NT2/D1 (cell line): Measurements from ENCODE around the gene DRGX.

ENCODE experiments used
- DNase-seq: peaks from one replicate; pipeline ENCODE4 v3.0.0-alpha.2; 2011; ENCODE audit warnings: low read depth, low spot score
- H3K27me3 ChIP-seq: 2 replicates; pipeline ENCODE4 v1.6.0; 2011; ENCODE audit warnings: mild to moderate bottlenecking; ENCODE audit not compliant: insufficient read length, insufficient read depth
- H3K36me3 ChIP-seq: 2 replicates; pipeline ENCODE4 v1.6.1; 2011; ENCODE audit warnings: mild to moderate bottlenecking, low read length, mixed read lengths; ENCODE audit not compliant: insufficient read depth, insufficient read length
- H3K4me1 ChIP-seq: 2 replicates; pipeline ENCODE4 v1.5.1; 2011; ENCODE audit not compliant: insufficient read depth, insufficient read length
- H3K4me3 ChIP-seq: 2 replicates; pipeline ENCODE4 v1.5.1; 2011; ENCODE audit warnings: low read depth; ENCODE audit not compliant: insufficient read length
- H3K9ac ChIP-seq: 2 replicates; pipeline ENCODE4 v1.6.0; 2011; ENCODE audit warnings: low read depth; ENCODE audit not compliant: insufficient read length
- H3K9me3 ChIP-seq: 2 replicates; pipeline ENCODE4 v1.5.1; 2011; ENCODE audit warnings: mild to moderate bottlenecking, low read length; ENCODE audit not compliant: insufficient read depth
- SUZ12 ChIP-seq: IDR thresholded peaks from 2 replicates; pipeline ENCODE4 v1.6.1; 2011; ENCODE audit not compliant: insufficient read length, insufficient read depth; ENCODE audit errors: extremely low read depth
- YY1 ChIP-seq: IDR thresholded peaks from 2 replicates; pipeline ENCODE4 v1.6.1; 2011; ENCODE audit not compliant: insufficient read length, insufficient read depth
- ZNF274 ChIP-seq: IDR thresholded peaks from 2 replicates; pipeline ENCODE4 v1.6.1; 2011; ENCODE audit warnings: mild to moderate bottlenecking, low read depth, low read length

DRGX gene

GRCh38 chr10:49414496-49414895, 18.6 kb upstream of the DRGX start:
- no peaks in the 10 kb centered on the region for H3K27me3 ChIP-seq
- H3K36me3 ChIP-seq = no peaks in the 10 kb centered on the region
- no peak overlapping the region for H3K9ac ChIP-seq
- DNase-seq = no peak
- TF ChIP-seq ZNF274 (no peak), YY1 (no peak), SUZ12 (no peak)
- no peaks in the 10 kb centered on the region for H3K4me1 ChIP-seq
- no peaks in the 10 kb centered on the region for H3K9me3 ChIP-seq
- H3K4me3 ChIP-seq = no peak overlapping the region

GRCh38 chr10:49412571-49412970, 16.7 kb upstream of the DRGX start:
- no peaks in the 10 kb centered on the region for H3K27me3 ChIP-seq
- no peak overlapping the region for H3K4me3 ChIP-seq
- H3K9ac ChIP-seq = no peak overlapping the region
- TF ChIP-seq SUZ12 (no peak), ZNF274 (no peak), YY1 (no peak)
- no peak for DNase-seq
- H3K9me3 ChIP-seq = no peaks in the 10 kb centered on the region
- peaks cover 3% of the 10 kb centered on the region for H3K4me1 ChIP-seq
- H3K36me3 ChIP-seq = no peaks in the 10 kb centered on the region

- Histone ChIP-seq H3K4me3 (no peak overlapping the region), H3K4me1 (peaks cover 5% of the 10 kb centered on the region), H3K9me3 (no peaks in the 10 kb centered on the region), H3K27me3 (no peaks in the 10 kb centered on the region), H3K9ac (no peak overlapping the region), H3K36me3 (no peaks in the 10 kb centered on the region)
- no peak for DNase-seq
- no peak for TF ChIP-seq SUZ12
- no peak for TF ChIP-seq ZNF274
- TF ChIP-seq YY1 = no peak
Observed at GRCh38 chr10:49410365-49411074, 14.6 kb upstream of the DRGX start.

DNA sequence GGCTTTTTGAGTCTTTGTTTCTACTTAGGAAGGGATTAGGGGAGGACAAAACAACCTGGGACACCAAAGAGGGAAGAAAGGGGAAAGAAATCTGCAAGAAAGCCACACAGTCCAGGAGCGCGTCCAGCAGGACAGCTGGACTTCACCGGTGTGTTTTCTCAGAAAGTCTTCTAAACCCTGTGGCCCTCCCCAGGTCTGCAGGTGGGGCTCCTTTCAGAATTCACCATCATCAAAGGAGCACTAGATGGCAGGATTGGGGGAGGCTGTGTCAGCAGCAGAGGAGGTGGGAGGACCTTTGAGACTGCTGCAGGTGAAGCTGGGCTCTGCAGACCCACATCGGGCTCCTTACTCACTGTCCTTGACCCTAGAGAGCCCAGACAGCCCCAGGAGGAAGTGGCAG, 13.9 kb upstream of the DRGX start:
- TF ChIP-seq ZNF274 = no peak
- no peak for TF ChIP-seq SUZ12
- no peak for TF ChIP-seq YY1
- Histone ChIP-seq H3K36me3 (no peaks in the 10 kb centered on the region), H3K27me3 (no peaks in the 10 kb centered on the region), H3K9me3 (no peaks in the 10 kb centered on the region), H3K4me3 (no peak overlapping the region), H3K9ac (no peak overlapping the region), H3K4me1 (peaks cover 5% of the 10 kb centered on the region)
- DNase-seq = no peak

GRCh38 chr10:49408519-49409306, 12.8 kb upstream of the DRGX start:
- Histone ChIP-seq H3K4me1 (peaks cover 5% of the 10 kb centered on the region), H3K4me3 (no peak overlapping the region), H3K9ac (no peak overlapping the region), H3K36me3 (no peaks in the 10 kb centered on the region), H3K27me3 (no peaks in the 10 kb centered on the region), H3K9me3 (no peaks in the 10 kb centered on the region)
- no peak for DNase-seq
- TF ChIP-seq YY1 = no peak
- no peak for TF ChIP-seq ZNF274
- TF ChIP-seq SUZ12 = no peak

- Histone ChIP-seq H3K4me3 (no peak overlapping the region), H3K36me3 (no peaks in the 10 kb centered on the region), H3K27me3 (peaks cover 9% of the 10 kb centered on the region), H3K9me3 (no peaks in the 10 kb centered on the region), H3K9ac (no peak overlapping the region), H3K4me1 (peaks cover 5% of the 10 kb centered on the region)
- TF ChIP-seq YY1 = no peak
- TF ChIP-seq ZNF274 = no peak
- TF ChIP-seq SUZ12 = no peak
- peak; percentile 57 for DNase-seq
Observed at GRCh38 chr10:49407552-49408137, 11.8 kb upstream of the DRGX start.

- TF ChIP-seq YY1 (no peak), SUZ12 (no peak), ZNF274 (no peak)
- no peak for DNase-seq
- Histone ChIP-seq H3K36me3 (no peaks in the 10 kb centered on the region), H3K4me1 (peaks cover 5% of the 10 kb centered on the region), H3K9ac (no peak overlapping the region), H3K9me3 (no peaks in the 10 kb centered on the region), H3K27me3 (peaks cover 13% of the 10 kb centered on the region), H3K4me3 (no peak overlapping the region)
Observed at GRCh38 chr10:49407151-49407550, 11.3 kb upstream of the DRGX start.
